CD14-positive monocyte (primary cell): ENCODE results near the gene SEC61G. TPM values are rescaled to one million over a fixed set of nuclear protein-coding genes. Genes with fewer than 3 reads are reported as not detected.

ENCODE experiments used
- DNase-seq, 3 donors: peaks; one replicate each; pipeline ENCODE4 v3.0.0-alpha.2; 2011 to 2022
- H2AFZ ChIP-seq: 2 replicates; pipeline ENCODE4 v1.6.0; 2012; ENCODE audit warnings: mild to moderate bottlenecking, low read depth, low read length, inconsistent platforms; ENCODE audit not compliant: insufficient read depth, poor library complexity, severe bottlenecking
- H3K27ac ChIP-seq, 2 donors: 1 replicate in 1 of 2; 2 replicates in 1 of 2; pipeline ENCODE4 v1.5.1; 2012 to 2013; ENCODE audit warnings: low read length in 2 of 2, control low read depth in 1 of 2, inconsistent platforms in 1 of 2, low read depth in 1 of 2, mild to moderate bottlenecking in 1 of 2
- H3K27me3 ChIP-seq, 2 donors: one replicate each; pipeline versions ENCODE4 v1.6.0 to v1.6.1; 2011 to 2013; ENCODE audit warnings: low read length in 2 of 2; ENCODE audit not compliant: control insufficient read depth in 2 of 2, insufficient read depth in 2 of 2
- H3K36me3 ChIP-seq, 2 donors: replicated peaks in 1 of 2; 1 replicate in 1 of 2; 2 replicates in 1 of 2; pipeline versions ENCODE4 v1.5.1 to v1.6.1; 2012 to 2013; ENCODE audit warnings: low read length in 2 of 2, control low read depth in 1 of 2, inconsistent platforms in 1 of 2, mild to moderate bottlenecking in 1 of 2; ENCODE audit not compliant: insufficient read depth in 2 of 2, control insufficient read depth in 1 of 2
- H3K4me1 ChIP-seq, 2 donors: 1 replicate in 1 of 2; 2 replicates in 1 of 2; pipeline versions ENCODE4 v1.5.1 to v1.6.1; 2012 to 2013; ENCODE audit warnings: low read length in 2 of 2, control low read depth in 1 of 2, inconsistent platforms in 1 of 2, mild to moderate bottlenecking in 1 of 2, moderate library complexity in 1 of 2; ENCODE audit not compliant: insufficient read depth in 2 of 2, control insufficient read depth in 1 of 2
- H3K4me2 ChIP-seq: replicated peaks from 2 replicates; pipeline ENCODE3; 2012; ENCODE audit warnings: low read length, moderate library complexity, mild to moderate bottlenecking; ENCODE audit not compliant: poor library complexity, severe bottlenecking; ENCODE audit errors: extremely low read depth
- H3K4me3 ChIP-seq, 3 experiments: fragments of 200-600 bp in 1 of 3; sonication (generic) in 1 of 3; replicated peaks in 1 of 3; 1 replicate in 2 of 3; 2 replicates in 1 of 3; pipeline ENCODE4 v1.5.1; 2011 to 2013; ENCODE audit warnings: low read length in 3 of 3, mild to moderate bottlenecking in 3 of 3, control low read depth in 2 of 3, low read depth in 2 of 3, inconsistent platforms in 1 of 3, moderate library complexity in 1 of 3
- H3K79me2 ChIP-seq: 2 replicates; pipeline ENCODE4 v1.6.0; 2012; ENCODE audit warnings: mild to moderate bottlenecking, control low read depth, inconsistent platforms, low read length, moderate library complexity; ENCODE audit not compliant: insufficient read depth
- H3K9ac ChIP-seq: 2 replicates; pipeline ENCODE4 v1.6.0; 2017; ENCODE audit warnings: low read length, mild to moderate bottlenecking; ENCODE audit not compliant: insufficient read depth, poor library complexity, severe bottlenecking
- H3K9me3 ChIP-seq, 2 donors: replicated peaks in 1 of 2; 1 replicate in 1 of 2; 2 replicates in 1 of 2; pipeline versions ENCODE4 v1.5.1 to v1.6.1; 2012 to 2013; ENCODE audit warnings: low read length in 2 of 2, control low read depth in 1 of 2; ENCODE audit not compliant: control insufficient read depth in 1 of 2, insufficient read depth in 1 of 2
- H4K20me1 ChIP-seq: 2 replicates; pipeline ENCODE4 v1.6.0; 2012; ENCODE audit warnings: mild to moderate bottlenecking, low read length, control low read depth, moderate library complexity; ENCODE audit not compliant: insufficient read depth
- H3K27ac Mint-ChIP-seq, 7 donors: one replicate each; pipeline ENCODE4 v1.8.0; 2020; ENCODE audit warnings: mild to moderate bottlenecking in 7 of 7, mixed read lengths in 7 of 7, moderate library complexity in 6 of 7, inconsistent platforms in 2 of 7
- H3K27me3 Mint-ChIP-seq, 3 donors: one replicate each; pipeline ENCODE4 v1.8.0; 2021 to 2022; ENCODE audit warnings: low read depth in 3 of 3, mild to moderate bottlenecking in 3 of 3, mixed read lengths in 3 of 3, moderate library complexity in 3 of 3, inconsistent platforms in 1 of 3
- H3K36me3 Mint-ChIP-seq, 2 donors: one replicate each; pipeline ENCODE4 v1.8.0; 2020; ENCODE audit warnings: mixed read lengths in 2 of 2, inconsistent platforms in 1 of 2, mild to moderate bottlenecking in 1 of 2
- H3K4me1 Mint-ChIP-seq: one replicate; pipeline ENCODE4 v1.8.0; 2020; ENCODE audit warnings: mild to moderate bottlenecking, mixed read lengths
- H3K4me3 Mint-ChIP-seq, 2 donors: one replicate each; pipeline ENCODE4 v1.8.0; 2020; ENCODE audit warnings: mild to moderate bottlenecking in 2 of 2, mixed read lengths in 2 of 2, moderate library complexity in 1 of 2
- H3K9me3 Mint-ChIP-seq, 7 donors: one replicate each; pipeline ENCODE4 v1.8.0; 2020 to 2022; ENCODE audit warnings: mixed read lengths in 7 of 7, mild to moderate bottlenecking in 6 of 7, moderate library complexity in 6 of 7, inconsistent platforms in 2 of 7
- WGBS: methylation state at CpG from one replicate; pipeline ENCODE4 v1.1.5; 2013; ENCODE audit warnings: missing lambda C conversion rate; ENCODE audit not compliant: insufficient coverage; 5-methylcytosine and 5-hydroxymethylcytosine counted together
- intact Hi-C, 2 donors: fragments of 100-400 bp; cut with micrococcal nuclease; formaldehyde crosslinking; loops; one replicate each; pipeline versions ENCODE4 v1.15.0 to v1.15.1; 2023
- polyA plus RNA-seq, 3 donors: library from polyadenylated mRNA; depleted of rRNA in 1 of 3; unstranded in 2 of 3; stranded (reverse) in 1 of 3; fragments of 300-500 nt in 2 of 3; fragments of >200 nt in 1 of 3; fragmentation: Illumina TruSeq in 2 of 3; gene quantifications; 1 replicate in 2 of 3; 2 replicates in 1 of 3; pipeline ENCODE4 v1.2.3, GENCODE V29; 2012 to 2021
- TF ChIP-seq, protein P1 (sequence below): fragments of 200-600 bp; IDR thresholded peaks from one replicate; pipeline ENCODE4 v1.8.0; 2022; ENCODE audit warnings: antibody characterized with exemption, mild to moderate bottlenecking

SEC61G gene
- polyA plus RNA-seq, 3 donors = 200 to 221 (median 213) TPM

DNA sequence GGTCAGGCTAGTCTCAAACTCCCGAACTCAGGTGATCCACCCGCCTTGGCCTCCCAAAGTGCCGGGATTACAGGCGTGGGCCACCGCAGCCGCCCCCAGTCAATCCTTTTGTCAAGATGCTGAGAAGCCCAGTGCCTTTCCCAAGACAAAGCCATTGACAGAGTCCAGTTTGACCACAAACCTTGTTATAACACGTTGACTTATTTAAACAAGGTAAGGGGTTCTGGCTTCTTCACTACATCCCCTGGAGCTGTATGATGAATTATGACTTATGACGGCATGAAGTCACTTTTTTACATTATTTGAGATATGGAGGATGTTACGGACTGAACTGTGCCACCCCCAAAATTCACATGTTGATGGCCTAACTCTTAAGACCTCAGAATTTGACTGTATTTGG is 5.8 kb upstream of the SEC61G start:
- Histone ChIP-seq H4K20me1 (no peaks in the 10 kb centered on the region), H3K27me3 (peaks cover 6 to 14% of the 10 kb centered on the region in 2 donors), H3K9ac (no peak overlapping the region), H3K36me3 (no peaks in the 10 kb centered on the region), H2AFZ (no peak overlapping the region), H3K79me2 (no peaks in the 10 kb centered on the region), H3K27ac (no peak overlapping the region), H3K4me2 (no peak overlapping the region), H3K9me3 (no peaks in the 10 kb centered on the region), H3K4me1 (peaks cover 1% of the 10 kb centered on the region in 2 donors), H3K4me3 (no peak overlapping the region)
- peaks cover 7% of the 10 kb centered on the region for H3K4me1 Mint-ChIP-seq
- H3K9me3 Mint-ChIP-seq = peaks cover 0 to 1% (median 0%) of the 10 kb centered on the region in 7 donors
- no peak for DNase-seq
- no peak overlapping the region for H3K27ac Mint-ChIP-seq
- H3K4me3 Mint-ChIP-seq = no peak overlapping the region
- no peaks in the 10 kb centered on the region for H3K36me3 Mint-ChIP-seq
- 88% methylated on average over 6 of the region's 9 CpGs for WGBS
- TF ChIP-seq, protein P1, sequence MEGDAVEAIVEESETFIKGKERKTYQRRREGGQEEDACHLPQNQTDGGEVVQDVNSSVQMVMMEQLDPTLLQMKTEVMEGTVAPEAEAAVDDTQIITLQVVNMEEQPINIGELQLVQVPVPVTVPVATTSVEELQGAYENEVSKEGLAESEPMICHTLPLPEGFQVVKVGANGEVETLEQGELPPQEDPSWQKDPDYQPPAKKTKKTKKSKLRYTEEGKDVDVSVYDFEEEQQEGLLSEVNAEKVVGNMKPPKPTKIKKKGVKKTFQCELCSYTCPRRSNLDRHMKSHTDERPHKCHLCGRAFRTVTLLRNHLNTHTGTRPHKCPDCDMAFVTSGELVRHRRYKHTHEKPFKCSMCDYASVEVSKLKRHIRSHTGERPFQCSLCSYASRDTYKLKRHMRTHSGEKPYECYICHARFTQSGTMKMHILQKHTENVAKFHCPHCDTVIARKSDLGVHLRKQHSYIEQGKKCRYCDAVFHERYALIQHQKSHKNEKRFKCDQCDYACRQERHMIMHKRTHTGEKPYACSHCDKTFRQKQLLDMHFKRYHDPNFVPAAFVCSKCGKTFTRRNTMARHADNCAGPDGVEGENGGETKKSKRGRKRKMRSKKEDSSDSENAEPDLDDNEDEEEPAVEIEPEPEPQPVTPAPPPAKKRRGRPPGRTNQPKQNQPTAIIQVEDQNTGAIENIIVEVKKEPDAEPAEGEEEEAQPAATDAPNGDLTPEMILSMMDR = no peak
- peaks cover 24 to 47% (median 28%) of the 10 kb centered on the region in 3 donors for H3K27me3 Mint-ChIP-seq
- intact Hi-C loops = loop anchor here in 1 of 2 donors (10.0 kb wide), 1 partner anchor 1340 kb away; the partner anchor contains the start of gene CHCHD2

DNA sequence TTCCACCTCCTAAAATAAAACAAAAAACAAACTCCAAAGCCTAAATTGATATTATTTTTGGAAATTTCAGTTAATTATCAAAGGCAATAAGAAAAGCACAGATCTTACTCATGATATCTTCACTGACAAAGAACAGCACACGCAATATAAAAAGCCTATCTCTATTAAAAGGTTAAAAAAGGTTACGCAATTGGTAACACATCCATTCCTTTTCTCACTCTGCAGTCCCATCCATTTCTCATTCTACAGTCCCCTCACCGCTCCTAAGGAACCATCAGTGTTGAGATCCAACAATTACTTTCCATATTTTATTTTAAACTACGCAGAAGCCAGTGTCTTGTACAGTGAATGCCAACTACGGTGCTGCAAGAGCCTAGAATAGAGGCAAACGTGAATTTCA is 1.3 kb downstream of the SEC61G start:
- H3K4me3 Mint-ChIP-seq = peak overlapping the region; percentile 97 to 100
- H3K4me3 ChIP-seq = peak overlapping the region in 1 of 3 experiments; percentile 89
- H3K4me1 Mint-ChIP-seq = peaks cover 24% of the 10 kb centered on the region
- H3K79me2 ChIP-seq = peaks cover 45% of the 10 kb centered on the region
- no peak for DNase-seq
- TF ChIP-seq, protein P1 = no peak
- H2AFZ ChIP-seq = peak overlapping the region; percentile 92
- H3K27me3 ChIP-seq = peaks cover 0 to 5% of the 10 kb centered on the region in 2 donors
- no peaks in the 10 kb centered on the region for H3K9me3 ChIP-seq
- intact Hi-C loops = no loop called here
- H4K20me1 ChIP-seq = peaks cover 6% of the 10 kb centered on the region
- 91% methylated on average over 3 of the region's 6 CpGs for WGBS
- peaks cover 0 to 3% (median 0%) of the 10 kb centered on the region in 7 donors for H3K9me3 Mint-ChIP-seq
- H3K27ac Mint-ChIP-seq = no peak overlapping the region
- peak overlapping the region; percentile 85 for H3K4me2 ChIP-seq
- no peak overlapping the region for H3K9ac ChIP-seq
- peaks cover 17 to 28% of the 10 kb centered on the region in 2 donors for H3K36me3 ChIP-seq
- H3K27ac ChIP-seq = no peak overlapping the region
- peaks cover 20 to 24% of the 10 kb centered on the region in 2 donors for H3K4me1 ChIP-seq
- peaks cover 5 to 9% (median 7%) of the 10 kb centered on the region in 3 donors for H3K27me3 Mint-ChIP-seq
- peaks cover 17 to 25% of the 10 kb centered on the region in 2 donors for H3K36me3 Mint-ChIP-seq
